ENCODE measurements around the gene GPR27. TPM values are rescaled to one million over a fixed set of nuclear protein-coding genes. Genes with fewer than 3 reads are reported as not detected.

Gene GPR27
- total and polyA plus RNA-seq, 5 donors from 2014 or later: 0.30 to 1.4 (median 0.92) TPM; not detected in 1

DNA sequence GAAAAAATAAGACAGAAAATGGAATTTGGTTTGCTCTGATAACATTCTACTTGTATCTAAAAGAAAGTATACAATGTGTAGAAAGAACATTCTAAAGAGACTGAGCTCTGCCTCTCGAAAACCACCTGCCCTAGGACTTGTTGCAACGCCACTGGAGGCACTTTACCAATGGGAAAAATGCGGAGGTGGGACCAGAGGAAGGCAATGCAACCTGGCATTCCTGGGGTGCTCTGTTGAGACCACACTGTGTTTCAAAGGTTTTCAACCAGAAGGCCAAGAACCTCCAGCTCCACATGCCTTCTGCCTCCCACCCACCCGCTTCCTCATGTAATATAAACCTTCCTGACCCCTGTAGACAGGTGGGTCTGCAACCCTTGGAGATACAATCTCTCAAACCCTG lies 26.8 kb downstream of the GPR27 start:
- peaks cover 19% of the 10 kb centered on the region for H3K4me1 ChIP-seq (ENCODE audit: control insufficient read depth, insufficient read depth, low read length, poor library complexity, severe bottlenecking)
- ATAC-seq (ENCODE audit: low read depth in 2 of 2) (no peak), DNase-seq (no peak)
- peaks cover 38% of the 10 kb centered on the region for H3K27me3 ChIP-seq (ENCODE audit: control insufficient read depth, insufficient read depth, low read length)
- H3K9me3 Mint-ChIP-seq: peaks cover 0 to 5% (median 0%) of the 10 kb centered on the region in 7 donors
- no peak overlapping the region for H3K4me3 ChIP-seq (ENCODE audit: low read depth, low read length)
- H3K4me3 Mint-ChIP-seq: no peak overlapping the region
- no peak overlapping the region for H3K27ac Mint-ChIP-seq
- peaks cover 40% of the 10 kb centered on the region for H3K27me3 Mint-ChIP-seq
- peaks cover 2 to 35% (median 14%) of the 10 kb centered on the region in 4 donors for H3K4me1 Mint-ChIP-seq
- H3K36me3 ChIP-seq (ENCODE audit: control insufficient read depth, insufficient read depth, low read length): no peaks in the 10 kb centered on the region
- H3K27ac ChIP-seq (ENCODE audit: insufficient read depth, low read length, poor library complexity, severe bottlenecking): no peak overlapping the region
- no peaks in the 10 kb centered on the region for H3K36me3 Mint-ChIP-seq
- no peaks in the 10 kb centered on the region for H3K9me3 ChIP-seq (ENCODE audit: control insufficient read depth in 2 of 2, low read length in 2 of 2)

DNA sequence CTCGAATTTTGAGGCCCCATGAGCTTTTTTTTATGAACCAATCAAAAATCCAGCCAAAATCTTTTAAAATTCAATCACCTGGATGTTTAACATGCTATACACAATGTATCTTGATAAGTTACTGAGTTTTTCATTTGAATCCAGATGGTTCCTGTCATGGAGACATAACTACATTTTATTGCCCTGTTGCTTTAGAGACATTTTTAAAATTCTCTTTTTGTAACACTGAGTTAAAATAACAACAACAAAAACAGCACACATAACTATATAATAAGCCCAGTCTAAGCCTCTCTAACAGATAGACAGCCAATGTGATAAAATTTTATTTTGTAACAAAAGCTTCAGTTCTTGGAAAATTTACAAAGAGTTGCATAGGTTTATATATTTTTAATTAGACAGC lies 29.5 kb downstream of the GPR27 start:
- DNase-seq (no peak), ATAC-seq (ENCODE audit: low read depth in 2 of 2) (no peak)
- no peak overlapping the region for H3K27ac ChIP-seq (ENCODE audit: insufficient read depth, low read length, poor library complexity, severe bottlenecking)
- peaks cover 0 to 5% (median 0%) of the 10 kb centered on the region in 7 donors for H3K9me3 Mint-ChIP-seq
- H3K9me3 ChIP-seq (ENCODE audit: control insufficient read depth in 2 of 2, low read length in 2 of 2): no peaks in the 10 kb centered on the region
- no peak overlapping the region for H3K4me3 ChIP-seq (ENCODE audit: low read depth, low read length)
- no peak overlapping the region for H3K27ac Mint-ChIP-seq
- H3K4me1 ChIP-seq (ENCODE audit: control insufficient read depth, insufficient read depth, low read length, poor library complexity, severe bottlenecking): peaks cover 23% of the 10 kb centered on the region
- peaks cover 39% of the 10 kb centered on the region for H3K27me3 ChIP-seq (ENCODE audit: control insufficient read depth, insufficient read depth, low read length)
- no peaks in the 10 kb centered on the region for H3K36me3 Mint-ChIP-seq
- H3K4me3 Mint-ChIP-seq: peak overlapping the region in 2 of 4 donors; percentile 64 to 80
- peaks cover 2 to 50% (median 17%) of the 10 kb centered on the region in 4 donors for H3K4me1 Mint-ChIP-seq
- peaks cover 62% of the 10 kb centered on the region for H3K27me3 Mint-ChIP-seq
- no peaks in the 10 kb centered on the region for H3K36me3 ChIP-seq (ENCODE audit: control insufficient read depth, insufficient read depth, low read length)

DNA sequence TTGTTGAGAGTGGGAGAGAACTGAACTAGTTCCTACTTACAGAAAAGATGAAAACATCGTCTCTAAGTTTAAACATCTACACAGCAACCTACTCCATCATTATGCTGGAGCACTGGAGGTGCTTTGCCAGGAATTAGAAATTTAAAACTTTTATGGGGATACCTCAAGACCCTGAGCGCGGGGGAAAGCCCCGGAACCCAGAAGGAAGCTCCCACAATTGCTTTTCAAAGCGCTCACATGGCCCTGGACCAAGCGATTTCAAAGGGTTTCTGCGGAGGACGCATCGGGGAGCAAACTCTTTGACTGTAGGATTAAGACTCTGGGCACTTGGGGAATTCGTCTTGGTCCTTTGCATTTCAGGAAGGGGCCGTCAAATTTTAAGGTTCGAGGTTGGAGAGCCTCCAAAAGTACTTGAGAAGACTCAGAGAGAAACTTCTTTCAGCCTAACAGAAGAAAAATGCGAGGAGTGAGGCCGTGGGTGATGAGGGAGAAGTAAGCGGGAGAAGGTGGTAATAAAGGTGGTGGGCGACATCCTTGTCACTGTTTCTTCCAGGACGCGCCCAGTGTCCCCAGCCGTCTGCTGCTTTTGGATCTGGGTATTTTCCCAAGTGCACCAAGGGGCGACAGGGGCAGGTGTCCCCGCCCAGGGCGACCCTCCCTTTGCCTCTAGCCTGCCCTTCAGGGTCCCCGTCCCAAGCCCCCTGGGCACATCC lies 30.7 kb downstream of the GPR27 start:
- H3K27ac ChIP-seq (ENCODE audit: insufficient read depth, low read length, poor library complexity, severe bottlenecking): no peak overlapping the region
- Mint-ChIP-seq H3K4me3 (peak overlapping the region; percentile 64 to 83 (median 80)), H3K27me3 (peaks cover 62% of the 10 kb centered on the region), H3K9me3 (peaks cover 0 to 5% (median 0%) of the 10 kb centered on the region in 7 donors), H3K36me3 (no peaks in the 10 kb centered on the region), H3K4me1 (peaks cover 2 to 42% (median 16%) of the 10 kb centered on the region in 4 donors), H3K27ac (no peak overlapping the region)
- H3K4me1 ChIP-seq (ENCODE audit: control insufficient read depth, insufficient read depth, low read length, poor library complexity, severe bottlenecking): peaks cover 23% of the 10 kb centered on the region
- H3K4me3 ChIP-seq (ENCODE audit: low read depth, low read length): peak overlapping the region; percentile 58
- DNase-seq (no peak), ATAC-seq (ENCODE audit: low read depth in 2 of 2) (no peak)
- H3K9me3 ChIP-seq (ENCODE audit: control insufficient read depth in 2 of 2, low read length in 2 of 2): no peaks in the 10 kb centered on the region
- no peaks in the 10 kb centered on the region for H3K36me3 ChIP-seq (ENCODE audit: control insufficient read depth, insufficient read depth, low read length)
- H3K27me3 ChIP-seq (ENCODE audit: control insufficient read depth, insufficient read depth, low read length): peaks cover 37% of the 10 kb centered on the region

- H3K4me1 ChIP-seq (ENCODE audit: control insufficient read depth, insufficient read depth, low read length, poor library complexity, severe bottlenecking): peaks cover 17% of the 10 kb centered on the region
- no peaks in the 10 kb centered on the region for H3K36me3 ChIP-seq (ENCODE audit: control insufficient read depth, insufficient read depth, low read length)
- Mint-ChIP-seq H3K4me3 (peak within 1 kb of the TSS; percentile 70 to 84 (median 81)), H3K9me3 (peaks cover 0 to 5% (median 0%) of the 10 kb centered on the region in 7 donors), H3K27ac (no peak within 1 kb of the TSS), H3K36me3 (no peaks in the 10 kb centered on the region), H3K27me3 (peaks cover 58% of the 10 kb centered on the region), H3K4me1 (peaks cover 2 to 36% (median 13%) of the 10 kb centered on the region in 4 donors)
- H3K9me3 ChIP-seq (ENCODE audit: control insufficient read depth in 2 of 2, low read length in 2 of 2): no peaks in the 10 kb centered on the region
- peak in 2 of 3 donors; percentile 1 to 31 for DNase-seq
- ATAC-seq (ENCODE audit: low read depth in 2 of 2): peak; percentile 54 to 61
- peak within 1 kb of the TSS; percentile 58 for H3K4me3 ChIP-seq (ENCODE audit: low read depth, low read length)
- no peak within 1 kb of the TSS for H3K27ac ChIP-seq (ENCODE audit: insufficient read depth, low read length, poor library complexity, severe bottlenecking)
- peaks cover 34% of the 10 kb centered on the region for H3K27me3 ChIP-seq (ENCODE audit: control insufficient read depth, insufficient read depth, low read length)
Observed at GRCh38 chr3:71784914-71785531, 31.4 kb downstream of the GPR27 start, which contains the start of gene PROK2. Gene PROK2, minus strand, starts transcription at chr3:71785148. Its CDS starts 96 bp downstream, at chr3:71785052.

DNA sequence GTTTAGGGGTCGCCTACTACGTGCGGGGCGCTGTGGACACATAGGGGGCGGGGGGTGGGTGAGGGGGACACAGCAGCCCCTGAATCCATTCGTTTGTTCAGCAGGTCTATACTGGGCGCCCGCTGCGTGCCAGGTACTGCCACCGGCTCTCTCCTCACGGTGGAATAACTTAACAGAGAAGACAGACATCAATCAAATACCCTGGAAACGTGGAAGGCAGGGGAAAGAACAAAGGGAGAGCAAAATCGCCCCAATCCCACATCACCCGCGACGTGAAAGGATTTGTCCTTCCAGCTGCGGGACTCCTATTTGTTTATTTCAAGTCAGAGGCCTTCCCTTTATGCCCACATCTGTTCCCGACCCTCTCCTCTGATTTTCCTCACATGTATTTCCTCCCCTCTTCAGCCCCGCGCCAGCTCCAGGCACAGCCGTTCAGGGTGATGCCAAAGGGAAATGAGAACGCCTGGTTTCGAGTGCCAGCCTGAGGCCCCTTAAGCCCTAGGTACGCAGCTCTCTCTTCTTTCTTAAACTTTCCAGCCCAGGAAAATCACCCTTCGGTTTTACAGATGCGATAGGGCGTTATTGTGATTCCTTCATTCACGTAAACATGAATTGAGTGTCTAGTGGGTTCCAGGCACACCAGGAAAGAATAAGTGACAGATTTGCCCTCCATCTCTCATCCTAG lies 32.0 kb downstream of the GPR27 start:
- peak overlapping the region; percentile 70 to 84 (median 80) for H3K4me3 Mint-ChIP-seq
- ATAC-seq (ENCODE audit: low read depth in 2 of 2) (peak in 1 of 2 donors; percentile 8), DNase-seq (no peak)
- Histone ChIP-seq H3K4me1 (ENCODE audit: control insufficient read depth, insufficient read depth, low read length, poor library complexity, severe bottlenecking) (peaks cover 16% of the 10 kb centered on the region), H3K4me3 (ENCODE audit: low read depth, low read length) (no peak overlapping the region), H3K36me3 (ENCODE audit: control insufficient read depth, insufficient read depth, low read length) (no peaks in the 10 kb centered on the region), H3K27me3 (ENCODE audit: control insufficient read depth, insufficient read depth, low read length) (peaks cover 30% of the 10 kb centered on the region), H3K9me3 (ENCODE audit: control insufficient read depth in 2 of 2, low read length in 2 of 2) (no peaks in the 10 kb centered on the region), H3K27ac (ENCODE audit: insufficient read depth, low read length, poor library complexity, severe bottlenecking) (no peak overlapping the region)
- no peak overlapping the region for H3K27ac Mint-ChIP-seq
- H3K9me3 Mint-ChIP-seq: peaks cover 0 to 5% (median 0%) of the 10 kb centered on the region in 7 donors
- H3K36me3 Mint-ChIP-seq: no peaks in the 10 kb centered on the region
- peaks cover 59% of the 10 kb centered on the region for H3K27me3 Mint-ChIP-seq
- H3K4me1 Mint-ChIP-seq: peaks cover 2 to 33% (median 12%) of the 10 kb centered on the region in 4 donors

- Mint-ChIP-seq H3K27ac (no peak overlapping the region), H3K27me3 (peaks cover 58% of the 10 kb centered on the region), H3K4me1 (peaks cover 0 to 28% (median 11%) of the 10 kb centered on the region in 4 donors), H3K9me3 (peaks cover 0 to 5% (median 0%) of the 10 kb centered on the region in 7 donors), H3K4me3 (peak overlapping the region; percentile 58 to 82 (median 74)), H3K36me3 (no peaks in the 10 kb centered on the region)
- Histone ChIP-seq H3K9me3 (ENCODE audit: control insufficient read depth in 2 of 2, low read length in 2 of 2) (no peaks in the 10 kb centered on the region), H3K27me3 (ENCODE audit: control insufficient read depth, insufficient read depth, low read length) (peaks cover 26% of the 10 kb centered on the region), H3K27ac (ENCODE audit: insufficient read depth, low read length, poor library complexity, severe bottlenecking) (no peak overlapping the region), H3K4me3 (ENCODE audit: low read depth, low read length) (no peak overlapping the region), H3K4me1 (ENCODE audit: control insufficient read depth, insufficient read depth, low read length, poor library complexity, severe bottlenecking) (peaks cover 16% of the 10 kb centered on the region), H3K36me3 (ENCODE audit: control insufficient read depth, insufficient read depth, low read length) (no peaks in the 10 kb centered on the region)
- no peak for DNase-seq
- no peak for ATAC-seq (ENCODE audit: low read depth in 2 of 2)
Observed at GRCh38 chr3:71786217-71786549, 32.5 kb downstream of the GPR27 start.

DNA sequence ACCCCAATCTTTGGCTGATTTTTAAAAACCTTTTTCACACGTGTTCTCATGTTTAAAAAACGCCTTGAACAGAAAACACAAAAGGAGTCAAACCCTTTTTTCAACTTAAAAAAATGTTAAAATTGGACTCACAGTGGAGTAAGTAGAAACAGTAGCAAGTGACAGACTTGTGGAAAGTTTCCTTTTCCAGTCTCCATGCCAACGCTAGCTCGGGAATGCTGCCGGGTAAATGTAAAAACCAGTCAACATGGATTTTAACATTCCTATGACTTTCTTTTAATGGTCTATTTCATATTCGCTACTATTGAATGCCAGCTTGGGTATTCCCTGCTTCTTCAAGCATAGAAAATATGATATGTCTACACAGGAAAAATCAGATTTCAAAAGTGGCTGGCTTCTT lies 32.9 kb downstream of the GPR27 start:
- peaks cover 26% of the 10 kb centered on the region for H3K27me3 ChIP-seq (ENCODE audit: control insufficient read depth, insufficient read depth, low read length)
- no peak overlapping the region for H3K4me3 ChIP-seq (ENCODE audit: low read depth, low read length)
- DNase-seq (no peak), ATAC-seq (ENCODE audit: low read depth in 2 of 2) (no peak)
- peaks cover 58% of the 10 kb centered on the region for H3K27me3 Mint-ChIP-seq
- H3K9me3 ChIP-seq (ENCODE audit: control insufficient read depth in 2 of 2, low read length in 2 of 2): no peaks in the 10 kb centered on the region
- H3K4me3 Mint-ChIP-seq: peak overlapping the region in 1 of 4 donors; percentile 70
- peaks cover 0 to 25% (median 11%) of the 10 kb centered on the region in 4 donors for H3K4me1 Mint-ChIP-seq
- no peak overlapping the region for H3K27ac Mint-ChIP-seq
- peaks cover 16% of the 10 kb centered on the region for H3K4me1 ChIP-seq (ENCODE audit: control insufficient read depth, insufficient read depth, low read length, poor library complexity, severe bottlenecking)
- H3K36me3 Mint-ChIP-seq: no peaks in the 10 kb centered on the region
- no peaks in the 10 kb centered on the region for H3K36me3 ChIP-seq (ENCODE audit: control insufficient read depth, insufficient read depth, low read length)
- H3K27ac ChIP-seq (ENCODE audit: insufficient read depth, low read length, poor library complexity, severe bottlenecking): no peak overlapping the region
- H3K9me3 Mint-ChIP-seq: peaks cover 0 to 5% (median 0%) of the 10 kb centered on the region in 7 donors

All from CD4-positive, CD25-positive, alpha-beta regulatory T cell (primary cell).